ENCODE data around the gene PURB.

DNA sequence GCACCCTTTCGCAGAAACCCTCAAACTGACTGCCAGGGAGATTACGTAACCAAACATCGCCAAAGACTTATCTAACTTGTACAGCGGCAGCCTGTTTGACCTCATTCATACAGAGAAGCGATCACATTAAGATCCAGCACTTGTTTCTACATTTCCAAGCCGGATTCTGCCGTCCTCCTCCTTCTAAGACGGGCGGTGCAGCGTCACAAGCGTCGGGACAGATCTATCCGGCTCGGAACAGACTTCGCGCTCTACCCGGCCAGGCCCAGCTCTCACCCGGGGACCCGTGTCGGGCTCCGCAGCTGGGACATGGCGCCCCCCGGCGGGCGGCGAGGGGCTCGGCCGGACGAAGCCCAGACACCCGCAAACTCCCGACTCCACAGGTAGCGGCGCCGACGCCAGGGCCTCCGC, 37.8 kb downstream of the PURB start:
- TF ChIP-seq EZH2 (IDR thresholded peaks at IDR 0.05), result no peak
- no peak for TF ChIP-seq POLR2AphosphoS5 (IDR thresholded peaks at IDR 0.05; ENCODE audit: borderline replicate concordance, low read depth, low read length)
- TF ChIP-seq FOXP2 (optimal IDR thresholded peaks at IDR 0.05; ENCODE audit: control extremely low read depth, extremely low read length, insufficient read depth), result no peak

Data from SK-N-MC (cell line).